H1 (cell line): ENCODE data around the gene CTSW. TPM values are rescaled to one million over a fixed set of nuclear protein-coding genes. Genes with fewer than 3 reads are reported as not detected.

Experiments
- ASH2L ChIP-seq: fragments of 200-600, 300-600 bp; sonication (generic); IDR thresholded peaks from one replicate; pipeline ENCODE4 v1.7.1; 2017; ENCODE audit warnings: low read length
- BACH1 ChIP-seq: IDR thresholded peaks from 2 replicates; pipeline ENCODE4 v1.6.1; 2012; ENCODE audit warnings: low read length, improper control_type of control experiment
- BCL11A ChIP-seq, 2 experiments: IDR thresholded peaks; one replicate each; pipeline ENCODE4 v1.6.1; 2011; ENCODE audit warnings: low read depth in 2 of 2, low read length in 2 of 2, mild to moderate bottlenecking in 2 of 2
- BRCA1 ChIP-seq: IDR thresholded peaks from 2 replicates; pipeline ENCODE4 v1.6.1; 2012; ENCODE audit warnings: low read depth, low read length, improper control_type of control experiment
- CBX8 ChIP-seq: fragments of 300-800, 300-1000 bp; sonication (generic); IDR thresholded peaks from 2 replicates; pipeline ENCODE4 v1.7.1; 2016; ENCODE audit warnings: low read depth, low read length, borderline replicate concordance
- CEBPB ChIP-seq: IDR thresholded peaks from 2 replicates; pipeline ENCODE4 v1.6.1; 2012; ENCODE audit warnings: low read depth, low read length
- EZH2 ChIP-seq: fragments of 200-600 bp; sonication (generic); IDR thresholded peaks from 2 replicates; pipeline ENCODE4 v1.7.1; 2012; ENCODE audit warnings: low read depth, mild to moderate bottlenecking, moderate library complexity, low read length, inconsistent platforms; ENCODE audit not compliant: severe bottlenecking
- GTF2F1 ChIP-seq: IDR thresholded peaks from 2 replicates; pipeline ENCODE4 v1.6.1; 2012; ENCODE audit warnings: low read depth, low read length, improper control_type of control experiment, borderline replicate concordance
- HDAC2 ChIP-seq, 2 experiments: fragments of 300-600 bp in 1 of 2; sonication (generic) in 1 of 2; IDR thresholded peaks; 2 replicates each; pipeline ENCODE4 v1.6.1; 2011 to 2012; ENCODE audit warnings: low read depth in 2 of 2, low read length in 2 of 2, mild to moderate bottlenecking in 2 of 2, moderate library complexity in 2 of 2, borderline replicate concordance in 1 of 2, inconsistent platforms in 1 of 2
- HDAC6 ChIP-seq: IDR thresholded peaks from one replicate; pipeline ENCODE4 v1.7.1; 2012; ENCODE audit warnings: low read depth, mild to moderate bottlenecking, inconsistent platforms, low read length, moderate library complexity
- KDM5A ChIP-seq: fragments of 200-600 bp; IDR thresholded peaks from 2 replicates; pipeline ENCODE4 v1.7.1; 2012; ENCODE audit warnings: mild to moderate bottlenecking, low read length, inconsistent platforms, mixed read lengths
- MAFK ChIP-seq: IDR thresholded peaks from 2 replicates; pipeline ENCODE4 v1.6.1; 2012; ENCODE audit warnings: low read depth, mild to moderate bottlenecking, improper control_type of control experiment, low read length
- MAX ChIP-seq: IDR thresholded peaks from 2 replicates; pipeline ENCODE4 v1.6.1; 2012; ENCODE audit warnings: inconsistent platforms
- NANOG ChIP-seq: IDR thresholded peaks from 2 replicates; pipeline ENCODE4 v1.6.1; 2011; ENCODE audit warnings: low read length, low read depth, mild to moderate bottlenecking, inconsistent platforms; ENCODE audit not compliant: insufficient read depth, poor library complexity, severe bottlenecking
- PHF8 ChIP-seq: fragments of 200-600 bp; sonication (generic); conservative IDR thresholded peaks from 2 replicates; pipeline ENCODE4 v1.7.1; 2012; ENCODE audit warnings: low read depth, mild to moderate bottlenecking, inconsistent platforms, low read length, moderate library complexity
- POLR2AphosphoS5 ChIP-seq: IDR thresholded peaks from 2 replicates; pipeline ENCODE4 v1.6.1; 2011; ENCODE audit warnings: low read depth, low read length
- SAP30 ChIP-seq: fragments of 300-600 bp; sonication (generic); IDR thresholded peaks from 2 replicates; pipeline ENCODE4 v1.7.1; 2012; ENCODE audit warnings: low read length, moderate library complexity, mild to moderate bottlenecking, inconsistent platforms; ENCODE audit not compliant: insufficient read depth, insufficient replicate concordance
- SIRT6 ChIP-seq: IDR thresholded peaks from one replicate; pipeline ENCODE4 v1.7.1; 2012; ENCODE audit warnings: low read length, inconsistent platforms
- SP4 ChIP-seq: IDR thresholded peaks from 2 replicates; pipeline ENCODE4 v1.6.1; 2012; ENCODE audit warnings: low read length, inconsistent platforms
- SUZ12 ChIP-seq: fragments of 200-600 bp; sonication (generic); IDR thresholded peaks from 2 replicates; pipeline ENCODE4 v1.6.1; 2012; ENCODE audit warnings: mild to moderate bottlenecking, inconsistent platforms, low read length, moderate library complexity, mixed read lengths
- TBP ChIP-seq: IDR thresholded peaks from 2 replicates; pipeline ENCODE4 v1.6.1; 2011; ENCODE audit warnings: low read depth, low read length, improper control_type of control experiment
- TEAD4 ChIP-seq: IDR thresholded peaks from 2 replicates; pipeline ENCODE4 v1.6.1; 2012; ENCODE audit warnings: low read depth, low read length, inconsistent platforms, mixed read lengths
- polyA plus RNA-seq, 7 experiments: library from polyadenylated mRNA; depleted of rRNA in 3 of 7; stranded (reverse) in 5 of 7; unstranded in 2 of 7; fragments of >200 nt in 5 of 7; fragments of 200-250 nt in 2 of 7; gene quantifications; 1 replicate in 5 of 7; 2 replicates in 1 of 7; 4 replicates in 1 of 7; pipeline versions ENCODE4 v1.2.1 to v1.2.3, GENCODE V29; 2011 to 2013; ENCODE audit warnings: missing spikeins in 2 of 7, mixed read lengths in 2 of 7
- total RNA-seq: library from RNA; stranded (reverse); fragmentation: NEBNext Ultra II Directional; extraction: Animal tissue kit (Norgen Biotek cat#: 25700); gene quantifications from 2 replicates; pipeline ENCODE4 v1.2.1, GENCODE V29; 2021
- TF ChIP-seq, protein P1 (sequence below), 3 experiments: IDR thresholded peaks; 1 replicate in 2 of 3; 2 replicates in 1 of 3; pipeline versions ENCODE4 v1.5.1 to v1.6.1; 2011; ENCODE audit warnings: low read length in 3 of 3, mild to moderate bottlenecking in 3 of 3, inconsistent platforms in 2 of 3, low read depth in 1 of 3, moderate library complexity in 1 of 3; ENCODE audit not compliant: insufficient read depth in 1 of 3; ENCODE audit errors: control extremely low read depth in 1 of 3

The CTSW gene
- total and polyA plus RNA-seq, 2 of the 8 experiments (the other 6 are each of a cell fraction or from before 2014, with no cell fraction given) = not detected

DNA sequence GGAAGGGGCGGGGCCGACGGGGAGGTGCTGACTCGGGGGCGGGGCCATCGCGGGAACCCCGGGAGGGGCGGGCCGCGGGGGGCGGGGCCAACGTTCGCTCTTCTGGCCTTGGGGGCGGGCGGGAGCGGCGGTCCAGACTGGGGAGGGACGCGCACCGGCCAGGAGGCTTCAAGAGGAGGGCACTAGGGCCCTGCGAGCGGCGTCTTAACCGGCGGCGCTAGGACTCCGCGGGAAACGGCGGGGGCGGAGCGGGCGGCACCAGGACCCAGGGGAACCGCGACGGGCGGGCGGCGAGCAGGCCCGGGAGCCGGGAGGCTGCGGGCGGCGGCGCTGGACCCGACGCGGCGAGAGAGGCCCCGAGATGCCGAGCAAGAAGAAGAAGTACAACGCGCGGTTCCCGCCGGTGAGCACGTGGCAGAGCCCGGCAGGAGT is 39.5 kb downstream of the CTSW start, which contains the start of gene DRAP1 (continued):
- TF ChIP-seq CBX8 = no peak
- TF ChIP-seq KDM5A = no peak
- no peak for TF ChIP-seq SUZ12
- no peak for TF ChIP-seq SAP30
- no peak for TF ChIP-seq BRCA1
- no peak for TF ChIP-seq CEBPB
- TF ChIP-seq POLR2AphosphoS5 = no peak
- TF ChIP-seq EZH2 = no peak
- TF ChIP-seq, protein P1, sequence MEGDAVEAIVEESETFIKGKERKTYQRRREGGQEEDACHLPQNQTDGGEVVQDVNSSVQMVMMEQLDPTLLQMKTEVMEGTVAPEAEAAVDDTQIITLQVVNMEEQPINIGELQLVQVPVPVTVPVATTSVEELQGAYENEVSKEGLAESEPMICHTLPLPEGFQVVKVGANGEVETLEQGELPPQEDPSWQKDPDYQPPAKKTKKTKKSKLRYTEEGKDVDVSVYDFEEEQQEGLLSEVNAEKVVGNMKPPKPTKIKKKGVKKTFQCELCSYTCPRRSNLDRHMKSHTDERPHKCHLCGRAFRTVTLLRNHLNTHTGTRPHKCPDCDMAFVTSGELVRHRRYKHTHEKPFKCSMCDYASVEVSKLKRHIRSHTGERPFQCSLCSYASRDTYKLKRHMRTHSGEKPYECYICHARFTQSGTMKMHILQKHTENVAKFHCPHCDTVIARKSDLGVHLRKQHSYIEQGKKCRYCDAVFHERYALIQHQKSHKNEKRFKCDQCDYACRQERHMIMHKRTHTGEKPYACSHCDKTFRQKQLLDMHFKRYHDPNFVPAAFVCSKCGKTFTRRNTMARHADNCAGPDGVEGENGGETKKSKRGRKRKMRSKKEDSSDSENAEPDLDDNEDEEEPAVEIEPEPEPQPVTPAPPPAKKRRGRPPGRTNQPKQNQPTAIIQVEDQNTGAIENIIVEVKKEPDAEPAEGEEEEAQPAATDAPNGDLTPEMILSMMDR (IDR thresholded peaks at IDR 0.05; ENCODE audit: control extremely low read depth in 1 of 3, insufficient read depth in 1 of 3, low read depth in 1 of 3, low read length in 3 of 3) = no peak
- TF ChIP-seq MAX = peak; percentile 80
- TF ChIP-seq HDAC2 (IDR thresholded peaks at IDR 0.05; ENCODE audit: borderline replicate concordance in 1 of 2, low read depth in 2 of 2, low read length in 2 of 2) = no peak; a peak in 1 of 4 replicates
- no peak; the same call in 1 of the 2 replicates for TF ChIP-seq BACH1
- TF ChIP-seq SIRT6 = no peak
- peak; percentile 49; the same call in 1 of the 2 replicates for TF ChIP-seq TEAD4
- TF ChIP-seq SP4 = peak; percentile 93
- 0 out of 2 replicates have a peak, but pooled peaks have one; percentile 40 for TF ChIP-seq TBP
- no peak for TF ChIP-seq HDAC6
- TF ChIP-seq PHF8 = no peak; the same call in 1 of the 2 replicates
- TF ChIP-seq NANOG = no peak
- TF ChIP-seq MAFK = peak; percentile 2; the same call in 1 of the 2 replicates
- TF ChIP-seq ASH2L = peak; percentile 66
- TF ChIP-seq GTF2F1 = no peak
- peak in 1 of 2 experiments; percentile 15 for TF ChIP-seq BCL11A (IDR thresholded peaks at IDR 0.05; ENCODE audit: low read depth in 2 of 2, low read length in 2 of 2)
